HT1080 (cell line): ENCODE data around the gene SMARCC2. TPM values are rescaled to one million over a fixed set of nuclear protein-coding genes. Genes with fewer than 3 reads are reported as not detected.

Experiments
- DNase-seq: peaks from one replicate; pipeline ENCODE4 v3.0.0-alpha.2; 2015; ENCODE audit warnings: low read depth
- polyA plus RNA-seq, 2 experiments: library from polyadenylated mRNA; depleted of rRNA; stranded (reverse); fragments of >200 nt; gene quantifications; 2 replicates each; pipeline ENCODE4 v1.2.3, GENCODE V29; 2015
- total RNA-seq: library from RNA; depleted of rRNA; stranded (reverse); fragments of >200 nt; shearing (Covaris generic); gene quantifications from 2 replicates; pipeline ENCODE4 v1.2.3, GENCODE V29; 2014; rRNA removed

Gene SMARCC2
- 36.8 and 44.3 TPM in 2 replicates for total RNA-seq
- polyA plus RNA-seq (2015; cell fraction: cytosol; rRNA removed), result 24.7 and 31.5 TPM in 2 replicates
- 107 and 119 TPM in 2 replicates for polyA plus RNA-seq (2015; cell fraction: nucleus; rRNA removed)

GRCh38 chr12:56189099-56189917, at the start of gene SMARCC2:
Gene SMARCC2, minus strand, starts transcription at chr12:56189483. Its CDS starts 22 bp downstream, at chr12:56189461.
- peak; percentile 82 for DNase-seq

GRCh38 chr12:56237552-56237951, 48.3 kb upstream of the SMARCC2 start:
- DNase-seq, result no peak

- no peak for DNase-seq
Observed at GRCh38 chr12:56236985-56237384, 47.7 kb upstream of the SMARCC2 start.

GRCh38 chr12:56236091-56236490, 46.8 kb upstream of the SMARCC2 start:
- DNase-seq, result no peak

- no peak for DNase-seq
Observed at GRCh38 chr12:56234746-56235436, 45.6 kb upstream of the SMARCC2 start.

- no peak for DNase-seq
Observed at GRCh38 chr12:56231184-56231582, 41.9 kb upstream of the SMARCC2 start.

GRCh38 chr12:56230432-56231183, 41.3 kb upstream of the SMARCC2 start:
- DNase-seq, result no peak

GRCh38 chr12:56229916-56230431, 40.7 kb upstream of the SMARCC2 start, which contains the start of gene SLC39A5:
Gene SLC39A5, plus strand, starts transcription at chr12:56230051. Its CDS starts 1,224 bp downstream, at chr12:56231275.
- DNase-seq, result no peak

GRCh38 chr12:56229082-56229481, 39.8 kb upstream of the SMARCC2 start:
- DNase-seq, result no peak

- DNase-seq, result no peak
Observed at GRCh38 chr12:56224954-56225353, 35.7 kb upstream of the SMARCC2 start.

GRCh38 chr12:56224102-56224701, 34.9 kb upstream of the SMARCC2 start, which contains the start of gene NABP2:
Gene NABP2, plus strand, starts transcription at chr12:56224342. Its CDS starts 515 bp downstream, at chr12:56224857.
- DNase-seq, result peak; percentile 98

GRCh38 chr12:56223571-56224101, 34.4 kb upstream of the SMARCC2 start:
- no peak for DNase-seq

GRCh38 chr12:56222531-56222895, 33.2 kb upstream of the SMARCC2 start:
- DNase-seq, result no peak

- DNase-seq, result peak; percentile 99
Observed at GRCh38 chr12:56221757-56222530, 32.7 kb upstream of the SMARCC2 start, which contains the start of gene RNF41. Gene RNF41, minus strand, starts transcription at chr12:56221922. Its CDS starts 7,875 bp downstream, at chr12:56214047.

- peak; percentile 47 for DNase-seq
Observed at GRCh38 chr12:56221232-56221756, 32.0 kb upstream of the SMARCC2 start.

- no peak for DNase-seq
Observed at GRCh38 chr12:56220611-56221231, 31.4 kb upstream of the SMARCC2 start.

GRCh38 chr12:56219840-56220239, 30.6 kb upstream of the SMARCC2 start:
- no peak for DNase-seq

- no peak for DNase-seq
Observed at GRCh38 chr12:56216461-56216860, 27.2 kb upstream of the SMARCC2 start.

- no peak for DNase-seq
Observed at GRCh38 chr12:56213878-56214277, 24.6 kb upstream of the SMARCC2 start.
